ENCODE measurements around the gene NLN.

GRCh38 chr5:65871182-65871581, 149.2 kb downstream of the NLN start:
- no peak for TF ChIP-seq CTCF (conservative IDR thresholded peaks at IDR 0.05)
- no peak for TF ChIP-seq ZFX (IDR thresholded peaks at IDR 0.05)
